MCF 10A (cell line): ENCODE data around the gene SPINT2. TPM values are rescaled to one million over a fixed set of nuclear protein-coding genes. Genes with fewer than 3 reads are reported as not detected.

Source experiments
- BruUV-seq: library from RNA; stranded (reverse); fragments of 400-500 nt; replicated peaks from 2 replicates; lab custom pipeline; 2021; lab: Mats Ljungman, UMichigan
- CTCF ChIA-PET: fragments of 300-600 bp; sonication (Branson Sonifier 250); formaldehyde crosslinking; extraction: SDS; loops from one replicate; lab custom pipeline; 2021; ENCODE audit warnings: antibody characterized with exemption, inconsistent platforms; lab: Yijun Ruan, JAX
- POLR2A ChIA-PET: fragments of 300-600, 350-650 bp; sonication (Branson Sonifier 250); formaldehyde crosslinking; extraction: SDS; loops from one replicate; lab custom pipeline; 2020; ENCODE audit warnings: antibody characterized with exemption, inconsistent platforms; lab: Yijun Ruan, JAX
- DNase-seq: peaks from one replicate; pipeline ENCODE4 v3.0.0-alpha.2; 2018; ENCODE audit not compliant: unreplicated experiment
- H3K27ac Mint-ChIP-seq: one replicate; pipeline ENCODE4 v1.8.0; 2022; ENCODE audit warnings: mild to moderate bottlenecking, low read depth, mixed read lengths; ENCODE audit not compliant: unreplicated experiment
- H3K27me3 Mint-ChIP-seq: one replicate; pipeline ENCODE4 v1.8.0; 2022; ENCODE audit warnings: mixed read lengths; ENCODE audit not compliant: insufficient read depth, unreplicated experiment
- H3K36me3 Mint-ChIP-seq: one replicate; pipeline ENCODE4 v1.8.0; 2022; ENCODE audit warnings: mild to moderate bottlenecking, moderate library complexity, mixed read lengths; ENCODE audit not compliant: insufficient read depth, unreplicated experiment
- H3K4me1 Mint-ChIP-seq: one replicate; pipeline ENCODE4 v1.8.0; 2022; ENCODE audit warnings: mixed read lengths; ENCODE audit not compliant: insufficient read depth, unreplicated experiment
- H3K4me3 Mint-ChIP-seq: one replicate; pipeline ENCODE4 v1.8.0; 2022; ENCODE audit warnings: mild to moderate bottlenecking, moderate library complexity, mixed read lengths; ENCODE audit not compliant: unreplicated experiment
- H3K9me3 Mint-ChIP-seq: one replicate; pipeline ENCODE4 v1.8.0; 2022; ENCODE audit warnings: mixed read lengths; ENCODE audit not compliant: unreplicated experiment
- CTCF ChIP-seq: fragments of 200-600 bp; IDR thresholded peaks from one replicate; pipeline ENCODE4 v1.8.0; 2022; ENCODE audit warnings: antibody characterized with exemption, mild to moderate bottlenecking; ENCODE audit not compliant: unreplicated experiment
- intact Hi-C: fragments of 100-400 bp; cut with micrococcal nuclease; formaldehyde crosslinking; loops from 2 replicates; pipeline ENCODE4 v1.14.1; 2022
- total RNA-seq: library from RNA; stranded (reverse); gene quantifications from 2 replicates; pipeline ENCODE4 v1.2.3, GENCODE V29; 2022

SPINT2 gene
- total RNA-seq, 1 experiment from 2014 or later, result 333 TPM

GRCh38 chr19:38318660-38319059 lies 54.3 kb downstream of the SPINT2 start:
- peak; percentile 65 for DNase-seq
- peak overlapping the region; percentile 66 for H3K4me3 Mint-ChIP-seq
- H3K4me1 Mint-ChIP-seq, result peaks cover 29% of the 10 kb centered on the region
- H3K27me3 Mint-ChIP-seq, result no peaks in the 10 kb centered on the region
- intact Hi-C loops, result no loop called here
- TF ChIP-seq CTCF, result no peak
- H3K9me3 Mint-ChIP-seq, result no peaks in the 10 kb centered on the region
- CTCF ChIA-PET, result interaction anchor here (0.6 to 1.6 kb wide), 15 partner anchors 14 to 1672 kb away, joined by 3 to 7 read pairs (median 3); partner anchors contain the start of genes C19orf33 and CATSPERG
- no TSS peak for BruUV-seq
- H3K27ac Mint-ChIP-seq, result peak overlapping the region; percentile 59
- POLR2A ChIA-PET, result interaction anchor here (0.6 to 5.6 kb wide), 11 partner anchors 8 to 533 kb away, joined by 3 to 49 read pairs (median 4); partner anchors contain the start of genes C19orf33, CATSPERG, PSMD8 and SPINT2
- H3K36me3 Mint-ChIP-seq, result peaks cover 5% of the 10 kb centered on the region

- ChIA-PET CTCF (interaction anchor here (0.6 to 2.7 kb wide), 10 partner anchors 16 to 227 kb away, joined by 3 to 7 read pairs (median 4); partner anchors contain the start of genes CATSPERG and PSMD8), POLR2A (interaction anchor here (1.0 to 5.6 kb wide), 7 partner anchors 9 to 532 kb away, joined by 3 to 49 read pairs (median 8); partner anchors contain the start of genes C19orf33, CATSPERG, PSMD8 and SPINT2)
- peaks cover 5% of the 10 kb centered on the region for H3K36me3 Mint-ChIP-seq
- TSS peak; percentile 12 for BruUV-seq
- peak within 1 kb of the TSS; percentile 66 for H3K4me3 Mint-ChIP-seq
- no peaks in the 10 kb centered on the region for H3K9me3 Mint-ChIP-seq
- no peak for DNase-seq
- H3K27ac Mint-ChIP-seq, result peak within 1 kb of the TSS; percentile 59
- peaks cover 29% of the 10 kb centered on the region for H3K4me1 Mint-ChIP-seq
- no peaks in the 10 kb centered on the region for H3K27me3 Mint-ChIP-seq
- intact Hi-C loops, result no loop called here
- TF ChIP-seq CTCF, result no peak
Observed at GRCh38 chr19:38319421-38320258, 55.3 kb downstream of the SPINT2 start, which contains the start of gene KCNK6. Gene KCNK6, plus strand, starts transcription at chr19:38319845. Its CDS starts 106 bp downstream, at chr19:38319951.

GRCh38 chr19:38320969-38321339 lies 56.6 kb downstream of the SPINT2 start:
- Mint-ChIP-seq H3K27me3 (no peaks in the 10 kb centered on the region), H3K4me3 (peak overlapping the region; percentile 66), H3K36me3 (peaks cover 5% of the 10 kb centered on the region), H3K27ac (no peak overlapping the region), H3K4me1 (peaks cover 29% of the 10 kb centered on the region), H3K9me3 (no peaks in the 10 kb centered on the region)
- no TSS peak for BruUV-seq
- TF ChIP-seq CTCF, result no peak
- no peak for DNase-seq
- POLR2A ChIA-PET, result interaction anchor here (0.8 to 5.6 kb wide), 3 partner anchors 15 to 55 kb away, joined by 3 to 49 read pairs (median 45); partner anchors contain the start of genes C19orf33, CATSPERG and SPINT2
- CTCF ChIA-PET, result interaction anchor here (1.2 to 2.7 kb wide), 5 partner anchors 53 to 418 kb away, joined by 3 to 7 read pairs (median 5); partner anchors contain the start of gene PSMD8
- intact Hi-C loops, result no loop called here
